ENCODE measurements around the gene VWC2.

The VWC2 gene

DNA sequence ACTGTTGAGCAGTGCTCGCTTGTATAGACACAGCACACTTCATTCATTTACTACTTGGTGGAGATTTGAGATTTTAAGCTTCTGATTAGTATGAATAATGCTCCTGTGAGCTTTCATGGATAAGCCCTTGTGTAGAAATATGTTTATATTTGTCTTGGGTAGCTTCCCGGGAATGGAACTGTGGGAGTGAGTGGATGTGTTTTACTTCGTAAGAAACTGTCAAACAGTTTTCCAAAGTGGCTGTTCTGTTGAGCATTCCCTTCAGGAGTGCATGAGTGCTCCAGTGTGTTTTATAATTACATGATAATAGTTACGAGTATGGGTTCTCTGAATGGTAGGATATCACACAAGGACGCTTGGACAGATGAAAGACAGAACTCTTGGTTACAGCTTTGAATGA, 49.4 kb downstream of the VWC2 start:
- TF ChIP-seq CTCF (IDR thresholded peaks at IDR 0.05; ENCODE audit: low read depth, low read length), result no peak
- DNase-seq (ENCODE audit: extremely low read depth, low read depth), result no peak

- DNase-seq (ENCODE audit: extremely low read depth, low read depth), result no peak
- no peak for TF ChIP-seq CTCF (IDR thresholded peaks at IDR 0.05; ENCODE audit: low read depth, low read length)
Observed at GRCh38 chr7:49823566-49823965, 50.1 kb downstream of the VWC2 start.

- DNase-seq (ENCODE audit: extremely low read depth, low read depth), result no peak
- no peak for TF ChIP-seq CTCF (IDR thresholded peaks at IDR 0.05; ENCODE audit: low read depth, low read length)
Observed at GRCh38 chr7:49839863-49840645, 66.6 kb downstream of the VWC2 start.

DNA sequence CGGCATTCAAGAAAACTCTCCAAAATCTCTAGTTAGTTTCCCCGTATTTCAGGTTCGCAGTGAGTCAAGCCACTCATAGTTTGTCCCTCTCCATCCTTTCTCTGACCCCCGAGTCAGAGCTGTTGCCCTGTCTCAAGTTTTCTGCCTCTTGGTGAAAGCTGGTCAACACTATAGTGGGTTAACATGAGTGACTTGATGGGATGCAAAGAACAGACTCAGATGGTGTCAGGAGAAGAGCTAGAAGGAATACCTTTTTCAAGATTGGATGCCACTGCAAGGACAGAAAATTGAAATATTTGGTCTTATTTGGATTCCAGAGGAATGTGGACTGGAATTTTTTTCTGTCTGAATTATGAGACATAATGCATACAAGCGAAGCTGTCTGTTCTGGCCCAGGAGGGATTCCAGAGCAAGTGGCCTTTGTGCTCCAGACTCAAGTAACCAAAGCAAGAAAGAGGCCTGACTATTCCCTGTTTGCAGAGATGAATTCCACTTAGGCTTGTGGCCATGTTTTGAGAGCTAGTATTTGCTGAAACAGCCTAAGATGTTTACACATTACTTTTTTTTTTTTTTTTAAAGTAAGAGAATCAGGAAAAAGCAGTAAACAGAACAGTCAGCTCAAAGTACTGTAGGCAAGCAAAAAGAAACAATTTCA, 67.4 kb downstream of the VWC2 start:
- TF ChIP-seq CTCF (IDR thresholded peaks at IDR 0.05; ENCODE audit: low read depth, low read length), result no peak

GRCh38 chr7:49845626-49846025, 72.2 kb downstream of the VWC2 start:
- DNase-seq (ENCODE audit: extremely low read depth, low read depth), result no peak
- TF ChIP-seq CTCF (IDR thresholded peaks at IDR 0.05; ENCODE audit: low read depth, low read length), result no peak

More for the DNA sequence above, 67.4 kb downstream of the VWC2 start:
- no peak for DNase-seq (ENCODE audit: extremely low read depth, low read depth)

- DNase-seq (ENCODE audit: extremely low read depth, low read depth), result no peak
- no peak for TF ChIP-seq CTCF (IDR thresholded peaks at IDR 0.05; ENCODE audit: low read depth, low read length)
Observed at GRCh38 chr7:49848211-49848841, 74.9 kb downstream of the VWC2 start.
